ENCODE data around the gene PLCD1. TPM values are rescaled to one million over a fixed set of nuclear protein-coding genes. Genes with fewer than 3 reads are reported as not detected.

The PLCD1 gene
- total and polyA plus RNA-seq, 2 of the 8 experiments (the other 6 are each of a cell fraction or from before 2014, with no cell fraction given) = 15.3 to 19.2 TPM

- Histone ChIP-seq H3K23me2 (ENCODE audit: low read depth, low read length) (no peaks in the 10 kb centered on the region), H3K9me3 (ENCODE audit: insufficient read depth in 2 of 2, low read depth in 1 of 2, low read length in 1 of 2) (no peaks in the 10 kb centered on the region), H3K4me3 (ENCODE audit: extremely low read depth in 1 of 4, insufficient read depth in 2 of 4, low read depth in 3 of 4, low read length in 4 of 4) (no peak overlapping the region), H2BK20ac (ENCODE audit: low read length) (0 out of 2 replicates have a peak overlapping the region, but pooled peaks have one; percentile 16), H3K4me2 (ENCODE audit: insufficient read depth in 1 of 2, low read depth in 2 of 2, low read length in 2 of 2) (no peak overlapping the region), H2BK5ac (ENCODE audit: low read depth, low read length) (no peak overlapping the region), H3K23ac (ENCODE audit: insufficient read length) (no peak overlapping the region), H3K27ac (ENCODE audit: low read depth, low read length) (no peak overlapping the region), H2AK5ac (ENCODE audit: low read depth, low read length) (no peak overlapping the region), H3K36me3 (ENCODE audit: control insufficient read depth in 2 of 4, insufficient read depth in 4 of 4, low read length in 3 of 4) (peaks cover 0 to 7% (median 2%) of the 10 kb centered on the region in 4 experiments; a peak in 5 of 8 replicates), H3K79me2 (ENCODE audit: control insufficient read depth in 1 of 2, insufficient read depth in 2 of 2, low read length in 2 of 2) (no peaks in the 10 kb centered on the region), H3K79me1 (ENCODE audit: low read depth, low read length) (no peaks in the 10 kb centered on the region), H2AFZ (ENCODE audit: low read length) (no peak overlapping the region), H3K4me1 (replicated peaks in 1 of 4; ENCODE audit: control insufficient read depth in 3 of 4, insufficient read depth in 4 of 4, low read length in 3 of 4) (peaks cover 0 to 3% (median 0%) of the 10 kb centered on the region in 4 experiments; a peak in 1 of 7 replicates), H3K18ac (ENCODE audit: extremely low read depth, low read length) (no peak overlapping the region), H3K56ac (replicated peaks; ENCODE audit: insufficient read length, low read depth, low read length) (no peak overlapping the region), H3K4ac (replicated peaks; ENCODE audit: insufficient read length, low read depth, low read length) (no peak overlapping the region), H4K8ac (ENCODE audit: extremely low read depth, insufficient read depth, low read length) (no peak overlapping the region), H3K14ac (ENCODE audit: insufficient read length) (no peak overlapping the region), H3K9ac (replicated peaks in 1 of 4; ENCODE audit: extremely low read depth in 1 of 4, low read depth in 3 of 4, low read length in 3 of 4) (no peak overlapping the region), H3K27me3 (replicated peaks in 1 of 4; ENCODE audit: control insufficient read depth in 3 of 4, extremely low read depth in 1 of 4, insufficient read depth in 3 of 4, low read length in 3 of 4) (no peaks in the 10 kb centered on the region), H4K5ac (ENCODE audit: insufficient read length, low read depth, low read length) (no peak overlapping the region), H4K91ac (replicated peaks; ENCODE audit: insufficient read length, low read length) (no peak overlapping the region), H2BK120ac (replicated peaks; ENCODE audit: low read depth, low read length) (no peak overlapping the region), H4K20me1 (replicated peaks in 1 of 2; ENCODE audit: control insufficient read depth in 1 of 2, insufficient read depth in 2 of 2, low read length in 2 of 2) (no peaks in the 10 kb centered on the region), H2BK12ac (ENCODE audit: low read depth, low read length) (no peak overlapping the region), H2BK15ac (ENCODE audit: low read length) (no peak overlapping the region)
- 82% methylated on average over 9 of the region's 9 CpGs; no CpG with 5 or more reads in 1 of the 2 experiments for WGBS, 2 experiments (ENCODE audit: extremely low coverage in 1 of 2, insufficient coverage in 1 of 2, insufficient read length in 1 of 2, insufficient replicate concordance in 2 of 2, low coverage in 1 of 2, low lambda C conversion rate in 2 of 2, missing lambda C conversion rate in 1 of 2)
- peak; percentile 73 for FAIRE-seq
- peak in 1 of 2 experiments; percentile 83 for DNase-seq (ENCODE audit: low read depth in 1 of 2, low spot score in 2 of 2)
- CTCF ChIA-PET (ENCODE audit: partially characterized antibody) = interaction anchor here (0.6 to 8.3 kb wide), 61 partner anchors 10 to 612 kb away, joined by 3 to 134 read pairs (median 4); partner anchors contain the start of gene VILL
- POLR2A ChIA-PET (ENCODE audit: partially characterized antibody) = interaction anchor here (0.7 to 1.4 kb wide), 3 partner anchors 100 to 119 kb away, joined by 3 to 4 read pairs (median 3); no protein-coding TSS in a partner anchor
- TF ChIP-seq POLR2AphosphoS5 (IDR thresholded peaks at IDR 0.05; ENCODE audit: low read depth, low read length) = no peak
- no peak for TF ChIP-seq CBX5 (IDR thresholded peaks at IDR 0.05; ENCODE audit: low read depth, low read length)
- TF ChIP-seq CREB1 (IDR thresholded peaks at IDR 0.05) = no peak
- TF ChIP-seq CTCF (IDR thresholded peaks at IDR 0.05; ENCODE audit: control extremely low read depth in 1 of 3, insufficient read depth in 1 of 3, low read depth in 1 of 3, low read length in 3 of 3) = peak; percentile 85 to 96 (median 94)
- no peak for TF ChIP-seq TAF1 (IDR thresholded peaks at IDR 0.05; ENCODE audit: low read depth, low read length)
- no peak for TF ChIP-seq SP2 (IDR thresholded peaks at IDR 0.05; ENCODE audit: low read length)
- no peak for TF ChIP-seq GTF2F1 (IDR thresholded peaks at IDR 0.05; ENCODE audit: borderline replicate concordance, low read depth, low read length)
- TF ChIP-seq SRF (IDR thresholded peaks at IDR 0.05; ENCODE audit: low read depth, low read length) = no peak
- TF ChIP-seq YY1 (IDR thresholded peaks at IDR 0.05; ENCODE audit: low read depth, low read length) = no peak
Observed at GRCh38 chr3:37974121-37975083, 55.0 kb downstream of the PLCD1 start.
